ENCODE results near the gene MPHOSPH8. TPM values are rescaled to one million over a fixed set of nuclear protein-coding genes. Genes with fewer than 3 reads are reported as not detected.

Gene MPHOSPH8
- total RNA-seq, 1 experiment from 2014 or later = 20.6 TPM

DNA sequence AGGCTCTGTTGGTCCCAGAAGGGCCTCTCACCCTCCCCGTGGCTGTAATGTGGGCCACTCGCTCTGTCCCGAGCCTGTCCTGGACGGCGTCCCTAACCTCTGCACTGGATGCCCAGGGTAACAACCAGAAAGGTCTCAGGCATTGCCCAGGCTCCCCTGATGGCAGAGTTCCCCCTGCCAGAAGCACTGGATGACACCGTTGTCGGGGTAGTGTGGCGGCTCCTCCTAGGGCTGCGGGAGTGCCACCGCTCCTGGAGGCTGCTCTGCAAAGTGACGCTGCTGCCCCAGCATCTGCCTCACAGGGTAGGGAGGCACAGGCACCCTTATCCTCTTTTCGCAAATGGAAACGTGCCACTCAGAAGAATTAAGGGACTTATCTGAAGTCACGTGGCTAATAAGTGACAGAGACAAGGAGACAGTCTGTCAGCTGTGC, 32.0 kb downstream of the MPHOSPH8 start:
- H3K4me3 ChIP-seq (ENCODE audit: low read depth in 2 of 2, low read length in 2 of 2) = no peak overlapping the region
- ATAC-seq (peak; percentile 52), DNase-seq (ENCODE audit: low read depth, low spot score) (no peak)
- no peak overlapping the region for H3K27ac ChIP-seq (ENCODE audit: low read length)
- no peaks in the 10 kb centered on the region for H3K27me3 ChIP-seq (ENCODE audit: control insufficient read depth, insufficient read depth, low read length)
- H3K4me1 ChIP-seq (ENCODE audit: control insufficient read depth, insufficient read depth, low read length) = no peaks in the 10 kb centered on the region
- TF ChIP-seq POLR2AphosphoS5 (IDR thresholded peaks at IDR 0.05; ENCODE audit: low read depth, low read length) = no peak; the same call in 1 of the 2 replicates
- TF ChIP-seq, protein P1, sequence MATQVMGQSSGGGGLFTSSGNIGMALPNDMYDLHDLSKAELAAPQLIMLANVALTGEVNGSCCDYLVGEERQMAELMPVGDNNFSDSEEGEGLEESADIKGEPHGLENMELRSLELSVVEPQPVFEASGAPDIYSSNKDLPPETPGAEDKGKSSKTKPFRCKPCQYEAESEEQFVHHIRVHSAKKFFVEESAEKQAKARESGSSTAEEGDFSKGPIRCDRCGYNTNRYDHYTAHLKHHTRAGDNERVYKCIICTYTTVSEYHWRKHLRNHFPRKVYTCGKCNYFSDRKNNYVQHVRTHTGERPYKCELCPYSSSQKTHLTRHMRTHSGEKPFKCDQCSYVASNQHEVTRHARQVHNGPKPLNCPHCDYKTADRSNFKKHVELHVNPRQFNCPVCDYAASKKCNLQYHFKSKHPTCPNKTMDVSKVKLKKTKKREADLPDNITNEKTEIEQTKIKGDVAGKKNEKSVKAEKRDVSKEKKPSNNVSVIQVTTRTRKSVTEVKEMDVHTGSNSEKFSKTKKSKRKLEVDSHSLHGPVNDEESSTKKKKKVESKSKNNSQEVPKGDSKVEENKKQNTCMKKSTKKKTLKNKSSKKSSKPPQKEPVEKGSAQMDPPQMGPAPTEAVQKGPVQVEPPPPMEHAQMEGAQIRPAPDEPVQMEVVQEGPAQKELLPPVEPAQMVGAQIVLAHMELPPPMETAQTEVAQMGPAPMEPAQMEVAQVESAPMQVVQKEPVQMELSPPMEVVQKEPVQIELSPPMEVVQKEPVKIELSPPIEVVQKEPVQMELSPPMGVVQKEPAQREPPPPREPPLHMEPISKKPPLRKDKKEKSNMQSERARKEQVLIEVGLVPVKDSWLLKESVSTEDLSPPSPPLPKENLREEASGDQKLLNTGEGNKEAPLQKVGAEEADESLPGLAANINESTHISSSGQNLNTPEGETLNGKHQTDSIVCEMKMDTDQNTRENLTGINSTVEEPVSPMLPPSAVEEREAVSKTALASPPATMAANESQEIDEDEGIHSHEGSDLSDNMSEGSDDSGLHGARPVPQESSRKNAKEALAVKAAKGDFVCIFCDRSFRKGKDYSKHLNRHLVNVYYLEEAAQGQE (IDR thresholded peaks at IDR 0.05; ENCODE audit: insufficient read depth in 1 of 2, low read depth in 2 of 2, low read length in 1 of 2) = no peak
- no peak for TF ChIP-seq SIN3A (IDR thresholded peaks at IDR 0.05; ENCODE audit: borderline replicate concordance, insufficient read depth, low read depth, low read length)
- CTCF ChIA-PET = no interaction called here
- H3K36me3 ChIP-seq (ENCODE audit: control insufficient read depth, insufficient read depth, low read length) = peaks cover 9% of the 10 kb centered on the region; the same call in 1 of the 2 replicates
- no peaks in the 10 kb centered on the region for H3K9me3 ChIP-seq (ENCODE audit: control insufficient read depth, insufficient read depth, low read depth, low read length)
- no TSS peak for BruUV-seq (replicated peaks)
- in situ Hi-C loops (cut with HindIII; ENCODE audit: low pct_unique_long_range_greater_than_20kb, low sequenced_read_pairs) = no loop called here
- intact Hi-C loops (cut with micrococcal nuclease; ENCODE audit: unreplicated experiment) = no loop called here
- POLR2A ChIA-PET = no interaction called here

DNA sequence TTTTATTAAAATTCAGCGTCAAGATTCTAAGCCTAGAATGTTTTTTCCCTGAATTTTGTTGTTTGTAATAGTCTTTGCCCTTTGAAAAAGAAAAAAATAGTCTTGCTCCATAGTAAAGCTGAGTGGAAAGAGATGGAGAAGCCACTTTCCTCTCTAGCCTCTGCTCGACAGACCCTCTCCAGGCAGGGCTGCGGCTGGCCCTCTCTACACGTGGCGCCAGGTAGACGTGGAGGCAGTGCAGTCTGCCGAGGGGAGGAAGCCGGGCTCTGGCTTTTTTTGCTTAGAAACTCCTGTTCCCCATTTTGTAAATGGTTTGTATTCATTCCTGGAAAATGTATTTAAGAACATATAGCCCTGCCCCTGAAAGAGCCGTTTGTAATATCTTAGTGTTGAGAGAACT, 35.3 kb downstream of the MPHOSPH8 start:
- H3K36me3 ChIP-seq (ENCODE audit: control insufficient read depth, insufficient read depth, low read length) = peaks cover 15% of the 10 kb centered on the region
- BruUV-seq (replicated peaks) = no TSS peak
- no peaks in the 10 kb centered on the region for H3K9me3 ChIP-seq (ENCODE audit: control insufficient read depth, insufficient read depth, low read depth, low read length)
- H3K27me3 ChIP-seq (ENCODE audit: control insufficient read depth, insufficient read depth, low read length) = no peaks in the 10 kb centered on the region
- DNase-seq (ENCODE audit: low read depth, low spot score) (no peak), ATAC-seq (no peak)
- H3K4me1 ChIP-seq (ENCODE audit: control insufficient read depth, insufficient read depth, low read length) = no peaks in the 10 kb centered on the region
- H3K27ac ChIP-seq (ENCODE audit: low read length) = no peak overlapping the region
- ChIA-PET POLR2A (no interaction called here), CTCF (no interaction called here)
- in situ Hi-C loops (cut with HindIII; ENCODE audit: low pct_unique_long_range_greater_than_20kb, low sequenced_read_pairs) (no loop called here), intact Hi-C loops (cut with micrococcal nuclease; ENCODE audit: unreplicated experiment) (no loop called here)
- H3K4me3 ChIP-seq (ENCODE audit: low read depth in 2 of 2, low read length in 2 of 2) = no peak overlapping the region
- no peak for TF ChIP-seq SIN3A (IDR thresholded peaks at IDR 0.05; ENCODE audit: borderline replicate concordance, insufficient read depth, low read depth, low read length)
- TF ChIP-seq, protein P2, sequence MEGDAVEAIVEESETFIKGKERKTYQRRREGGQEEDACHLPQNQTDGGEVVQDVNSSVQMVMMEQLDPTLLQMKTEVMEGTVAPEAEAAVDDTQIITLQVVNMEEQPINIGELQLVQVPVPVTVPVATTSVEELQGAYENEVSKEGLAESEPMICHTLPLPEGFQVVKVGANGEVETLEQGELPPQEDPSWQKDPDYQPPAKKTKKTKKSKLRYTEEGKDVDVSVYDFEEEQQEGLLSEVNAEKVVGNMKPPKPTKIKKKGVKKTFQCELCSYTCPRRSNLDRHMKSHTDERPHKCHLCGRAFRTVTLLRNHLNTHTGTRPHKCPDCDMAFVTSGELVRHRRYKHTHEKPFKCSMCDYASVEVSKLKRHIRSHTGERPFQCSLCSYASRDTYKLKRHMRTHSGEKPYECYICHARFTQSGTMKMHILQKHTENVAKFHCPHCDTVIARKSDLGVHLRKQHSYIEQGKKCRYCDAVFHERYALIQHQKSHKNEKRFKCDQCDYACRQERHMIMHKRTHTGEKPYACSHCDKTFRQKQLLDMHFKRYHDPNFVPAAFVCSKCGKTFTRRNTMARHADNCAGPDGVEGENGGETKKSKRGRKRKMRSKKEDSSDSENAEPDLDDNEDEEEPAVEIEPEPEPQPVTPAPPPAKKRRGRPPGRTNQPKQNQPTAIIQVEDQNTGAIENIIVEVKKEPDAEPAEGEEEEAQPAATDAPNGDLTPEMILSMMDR (IDR thresholded peaks at IDR 0.05) = no peak
- TF ChIP-seq, protein P1 (IDR thresholded peaks at IDR 0.05; ENCODE audit: insufficient read depth in 1 of 2, low read depth in 2 of 2, low read length in 1 of 2) = no peak
- no peak for TF ChIP-seq TCF7L2 (IDR thresholded peaks at IDR 0.05; ENCODE audit: low read depth, low read length)
- TF ChIP-seq POLR2AphosphoS5 (IDR thresholded peaks at IDR 0.05; ENCODE audit: low read depth, low read length) = no peak; the same call in 1 of the 2 replicates

All from Panc1 (cell line).